DMS114 treated with DMSO at 0.1 percent for 48 hours (cell line): Measurements from ENCODE around the gene TMOD2.

Source experiments
- DNase-seq: peaks from one replicate; lab custom pipeline; 2025; ENCODE audit not compliant: unreplicated experiment; lab: John Stamatoyannopoulos, UW

Gene TMOD2

DNA sequence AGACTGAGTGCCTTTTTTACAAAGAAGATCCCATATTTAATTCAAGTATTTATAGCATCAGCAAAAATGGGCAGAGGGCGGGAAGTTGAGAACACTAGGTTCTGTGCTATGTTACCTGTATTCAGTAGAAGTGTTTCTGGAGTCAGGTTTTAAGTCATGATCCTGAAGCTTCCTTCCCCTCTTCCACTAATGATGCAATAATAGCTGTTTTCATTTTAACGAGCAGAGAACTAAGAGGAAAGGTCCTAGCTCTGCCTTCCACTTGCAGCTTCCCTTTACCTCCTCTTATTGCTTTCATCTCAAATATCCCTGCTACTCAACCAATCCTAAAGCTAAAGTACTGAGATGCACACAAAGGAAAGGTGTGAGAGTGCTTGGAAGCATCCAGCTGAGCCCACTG, 61.2 kb downstream of the TMOD2 start:
- DNase-seq, result no peak

- no peak for DNase-seq
Observed at GRCh38 chr15:51814606-51815005, 63.2 kb downstream of the TMOD2 start.

GRCh38 chr15:51816611-51817010, 65.2 kb downstream of the TMOD2 start:
- no peak for DNase-seq

DNA sequence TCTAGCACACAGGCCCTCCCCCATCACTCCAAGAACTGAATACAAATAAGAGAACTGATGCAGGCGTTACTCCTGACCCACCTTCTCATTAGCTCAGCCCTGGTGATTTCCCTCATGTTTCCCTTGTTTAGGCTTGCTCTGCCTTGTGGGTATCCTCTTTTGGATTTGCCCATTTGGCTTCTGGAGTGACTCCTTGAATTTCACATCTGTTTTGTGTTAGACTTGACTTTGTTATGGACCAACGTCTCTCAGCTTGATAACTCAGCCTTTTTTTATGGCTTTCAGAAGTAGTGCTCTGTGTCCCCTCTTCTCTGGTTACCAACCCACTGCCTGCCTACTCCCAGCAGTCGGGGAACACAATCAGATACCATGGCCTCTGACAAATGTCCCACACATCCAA, 66.8 kb downstream of the TMOD2 start:
- DNase-seq, result no peak

- DNase-seq, result no peak
Observed at GRCh38 chr15:51825698-51826097, 74.3 kb downstream of the TMOD2 start.

DNA sequence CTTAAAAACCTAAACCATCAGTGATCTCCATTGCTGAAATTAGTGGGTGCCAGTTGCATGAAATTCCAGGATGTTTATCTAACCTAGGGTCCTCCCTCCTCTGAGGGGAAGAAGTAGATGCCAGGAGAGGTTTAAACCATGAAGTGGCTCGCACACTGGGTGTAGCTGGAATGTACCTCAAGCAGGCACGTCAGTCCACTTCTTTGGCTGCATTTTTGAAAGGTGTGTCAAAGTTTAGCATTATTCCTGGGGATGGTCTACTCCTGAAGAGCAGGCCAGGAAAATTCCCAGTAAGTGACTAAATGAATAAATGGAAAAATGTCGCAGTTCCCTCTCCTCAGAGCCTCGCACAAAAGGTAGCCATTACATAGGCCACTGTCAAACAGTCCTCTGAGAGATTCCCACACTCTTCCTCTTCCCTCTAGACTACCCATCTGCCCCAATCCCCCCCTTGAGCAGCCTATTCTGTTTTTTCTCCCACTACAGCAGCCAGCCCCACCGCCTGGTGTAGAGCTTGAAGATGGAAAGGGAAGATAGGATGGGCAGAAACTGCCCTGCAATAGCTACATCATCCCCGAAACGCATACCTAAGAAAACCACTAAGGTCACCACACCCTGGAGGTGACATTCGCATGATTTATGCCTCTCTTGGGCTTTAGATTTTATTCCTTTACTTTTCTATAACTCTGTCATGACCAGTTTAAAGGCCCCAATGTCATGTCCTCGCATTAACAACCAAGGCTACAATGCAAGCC, 77.4 kb downstream of the TMOD2 start:
- DNase-seq, result no peak

DNA sequence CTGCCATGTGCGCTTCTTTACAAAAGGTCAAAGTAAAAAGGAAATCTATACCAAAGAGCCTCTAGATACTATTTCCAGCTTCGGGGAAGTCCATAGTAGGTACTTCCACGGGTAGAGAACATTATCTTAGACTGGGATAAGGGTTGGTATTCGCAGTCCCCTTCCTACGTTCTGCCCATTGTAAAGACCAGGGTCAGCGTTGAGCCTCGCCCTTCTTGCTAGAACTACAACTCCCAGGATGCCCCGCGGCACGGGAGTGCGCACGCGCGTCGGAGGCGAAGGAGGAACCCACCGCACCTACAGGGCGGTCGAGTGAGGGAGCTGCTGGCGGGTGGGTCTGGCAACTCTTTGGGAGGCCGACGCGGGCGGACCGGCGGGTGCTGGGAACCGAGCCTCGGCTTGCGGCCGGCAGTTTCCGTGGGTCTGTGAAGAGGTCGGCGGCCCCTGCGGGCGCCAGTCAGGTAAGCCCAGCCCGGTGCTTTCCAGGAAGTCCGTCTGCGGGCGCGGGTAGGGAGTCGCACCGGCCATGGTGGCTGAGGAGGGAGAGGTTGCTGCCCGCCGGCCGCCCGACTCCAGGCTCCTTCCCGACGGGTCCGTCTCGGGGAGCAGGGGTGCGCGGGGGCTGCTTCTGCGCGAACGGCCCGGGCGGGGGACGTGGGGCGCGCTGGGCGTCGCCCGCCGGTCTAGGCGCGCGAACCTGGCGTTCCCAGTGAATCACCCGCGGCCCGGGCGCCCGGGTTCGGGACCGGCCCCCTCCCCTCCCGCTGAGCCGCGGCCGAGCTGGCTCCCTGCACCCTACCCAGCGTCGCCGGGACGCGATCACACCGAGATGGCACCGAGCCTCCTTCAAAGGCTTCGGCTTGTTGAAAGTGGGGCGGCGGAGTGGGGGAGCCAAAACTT, 78.2 kb downstream of the TMOD2 start, which contains the start of gene TMOD3:
TMOD3 (plus strand) TSS at position 278 of the 900 bp plus-strand sequence. CDS start 33,232 bp downstream, outside the sequence.
- peak; percentile 82 for DNase-seq

DNA sequence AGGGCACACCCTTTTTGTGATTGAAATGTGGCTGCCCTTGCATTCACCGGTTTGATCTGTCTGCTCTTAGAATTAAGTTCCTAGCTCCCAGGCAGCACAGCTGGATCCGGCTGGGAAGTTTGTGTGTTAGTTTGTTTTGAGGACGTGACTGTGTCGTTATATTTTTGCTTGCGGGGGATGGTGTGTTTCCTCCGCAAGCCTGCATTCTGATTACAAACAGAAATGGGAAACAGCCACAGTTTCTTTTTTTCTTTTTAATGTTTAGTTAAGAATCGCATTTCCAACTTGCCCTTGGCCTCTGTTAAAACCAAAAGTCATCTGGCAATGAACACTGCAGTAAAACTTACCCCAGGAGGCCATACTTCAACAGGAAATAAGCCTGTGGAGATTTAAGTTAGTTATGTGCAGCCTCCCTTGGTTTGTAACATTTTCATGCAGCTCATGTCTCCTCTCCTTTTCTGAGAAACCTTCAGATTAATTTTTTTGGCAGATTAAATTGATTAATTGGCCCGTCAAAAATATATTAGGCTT, 78.9 kb downstream of the TMOD2 start:
- no peak for DNase-seq

DNA sequence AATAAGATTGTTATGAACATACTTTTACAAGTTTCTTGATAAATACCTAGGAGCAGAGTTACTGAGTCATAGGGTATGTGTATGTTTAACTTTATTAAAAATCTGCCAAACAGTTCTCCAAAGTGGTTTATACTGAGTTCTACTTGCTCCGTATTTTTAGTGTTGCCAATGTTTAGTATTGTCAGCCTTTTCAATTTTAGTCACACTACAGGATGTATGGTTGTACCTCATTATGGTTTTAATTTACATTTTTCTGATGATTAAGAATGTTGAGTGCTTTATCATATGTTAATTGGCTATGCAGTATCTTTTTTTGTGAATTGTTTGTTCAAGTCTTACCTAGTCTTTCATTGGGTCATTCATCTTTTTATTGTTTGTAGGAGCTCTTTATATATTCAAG, 82.4 kb downstream of the TMOD2 start:
- no peak for DNase-seq

DNA sequence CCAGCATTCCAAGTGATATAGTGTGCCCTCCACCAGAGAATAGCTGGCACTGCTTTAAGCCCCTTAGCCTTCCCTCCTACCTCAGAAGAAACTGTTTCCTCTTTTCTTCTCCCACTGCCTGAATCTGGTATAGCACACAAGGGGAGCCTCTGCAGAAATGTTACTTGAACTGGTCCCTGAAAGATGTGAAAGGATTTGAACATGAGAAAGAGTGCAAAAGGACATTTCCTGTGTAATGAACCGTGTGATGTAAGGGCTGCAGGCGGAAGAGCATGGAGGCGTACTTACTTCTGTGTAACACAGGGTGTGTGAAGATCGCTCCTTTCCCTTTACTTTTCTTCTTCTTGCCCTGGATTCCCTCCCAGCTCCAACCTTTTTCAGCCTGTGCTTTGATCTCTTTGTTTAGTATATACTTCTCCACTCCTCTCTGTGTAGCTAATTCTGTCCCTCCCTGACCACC, 86.4 kb downstream of the TMOD2 start:
- DNase-seq, result no peak

- no peak for DNase-seq
Observed at GRCh38 chr15:51838270-51838669, 86.9 kb downstream of the TMOD2 start.

DNA sequence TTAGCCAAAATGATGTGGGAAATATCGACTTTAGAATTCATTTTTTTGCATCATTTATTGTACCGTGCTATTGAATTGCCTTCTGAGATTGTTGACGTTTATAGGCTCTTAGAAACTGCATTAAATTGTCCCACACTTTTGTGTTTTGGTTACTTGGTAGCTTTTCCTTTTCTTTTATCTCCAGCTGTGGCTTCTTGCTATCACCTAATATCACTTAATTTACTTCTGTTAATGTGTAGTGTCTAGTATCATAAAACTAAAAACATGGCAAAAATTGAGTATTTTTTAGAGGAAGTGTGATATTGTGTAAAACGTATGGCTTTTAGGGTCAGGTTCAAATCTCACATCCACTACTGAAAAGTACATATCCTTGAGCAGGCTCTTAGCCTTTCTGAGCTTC, 89.3 kb downstream of the TMOD2 start:
- DNase-seq, result no peak

GRCh38 chr15:51841406-51842040, 90.1 kb downstream of the TMOD2 start:
- no peak for DNase-seq

GRCh38 chr15:51842265-51842664, 90.9 kb downstream of the TMOD2 start:
- DNase-seq, result no peak

DNA sequence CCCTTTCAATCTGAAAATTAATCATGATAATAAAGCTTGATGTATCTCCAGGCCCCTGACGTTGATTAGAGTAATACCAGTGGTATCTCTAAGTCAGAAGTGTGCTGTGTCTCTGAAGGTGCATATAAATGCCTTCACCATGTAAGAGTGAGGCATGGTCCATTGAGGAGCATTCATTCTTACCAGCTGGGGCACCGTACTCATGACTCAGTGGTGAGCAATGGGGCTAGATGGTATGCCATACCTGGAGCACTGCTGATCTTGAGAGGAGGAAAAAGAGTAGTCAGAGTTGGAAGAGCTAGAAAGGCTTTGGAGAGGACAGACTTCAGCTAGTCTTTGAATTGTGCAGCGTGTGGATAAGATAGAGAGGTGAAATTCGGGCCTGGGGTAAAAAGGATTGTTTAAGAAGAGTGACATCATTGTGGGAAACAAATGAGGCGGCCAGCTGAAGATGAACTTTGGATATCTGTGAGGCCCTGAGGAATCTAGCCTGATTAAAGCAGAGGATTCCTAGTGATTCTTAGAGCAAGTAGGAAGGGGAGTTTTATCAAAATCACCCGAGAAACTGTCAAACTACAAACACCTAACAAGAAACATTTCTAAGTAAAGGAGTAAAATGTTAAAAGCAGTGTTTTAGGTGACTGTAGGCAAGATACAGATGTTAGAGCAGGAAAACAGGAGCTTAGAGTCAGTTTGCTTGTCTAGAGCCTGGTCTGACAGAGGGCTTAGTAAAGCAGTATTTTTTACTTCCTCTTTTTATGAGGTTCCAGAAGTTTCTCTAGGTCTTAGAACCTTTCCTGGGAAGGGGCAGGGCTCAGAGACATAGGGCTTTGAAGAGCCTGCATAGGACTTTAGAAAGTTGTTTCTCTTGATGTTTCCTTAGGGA, 91.7 kb downstream of the TMOD2 start:
- no peak for DNase-seq

DNA sequence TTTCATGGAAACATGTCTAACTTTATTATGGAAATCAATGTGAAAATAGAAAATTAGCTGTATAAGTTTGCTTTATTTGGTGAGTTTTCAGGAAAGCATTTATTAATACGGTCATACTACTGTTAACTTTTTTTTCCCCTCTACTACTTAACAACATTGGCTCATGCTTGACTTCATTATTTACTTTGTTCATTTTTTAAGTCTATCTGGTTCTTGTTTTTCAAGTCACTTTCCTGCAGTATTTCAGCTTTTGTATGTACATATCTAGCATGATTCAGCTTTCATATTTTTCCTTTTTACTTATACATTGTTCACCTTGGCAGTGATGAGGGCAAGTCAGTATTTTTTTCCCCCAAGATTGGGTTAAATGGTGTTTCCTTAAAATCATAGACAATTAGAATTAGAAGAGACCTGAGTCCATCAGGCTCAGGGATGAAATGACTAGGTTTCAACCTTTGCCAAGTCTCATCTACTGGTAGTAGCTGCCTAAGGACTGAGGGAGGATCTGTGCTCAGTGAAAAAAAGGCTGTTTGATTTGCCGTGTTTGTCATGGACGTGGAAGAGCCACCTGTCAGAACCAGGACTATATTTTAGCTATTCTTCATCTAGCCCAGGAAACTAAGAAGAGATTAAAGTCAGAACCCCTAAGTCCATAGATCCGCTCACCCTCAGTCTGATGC, 93.5 kb downstream of the TMOD2 start:
- no peak for DNase-seq

- no peak for DNase-seq
Observed at GRCh38 chr15:51846066-51846462, 94.7 kb downstream of the TMOD2 start.

GRCh38 chr15:51846463-51847230, 95.2 kb downstream of the TMOD2 start:
- DNase-seq, result no peak

DNA sequence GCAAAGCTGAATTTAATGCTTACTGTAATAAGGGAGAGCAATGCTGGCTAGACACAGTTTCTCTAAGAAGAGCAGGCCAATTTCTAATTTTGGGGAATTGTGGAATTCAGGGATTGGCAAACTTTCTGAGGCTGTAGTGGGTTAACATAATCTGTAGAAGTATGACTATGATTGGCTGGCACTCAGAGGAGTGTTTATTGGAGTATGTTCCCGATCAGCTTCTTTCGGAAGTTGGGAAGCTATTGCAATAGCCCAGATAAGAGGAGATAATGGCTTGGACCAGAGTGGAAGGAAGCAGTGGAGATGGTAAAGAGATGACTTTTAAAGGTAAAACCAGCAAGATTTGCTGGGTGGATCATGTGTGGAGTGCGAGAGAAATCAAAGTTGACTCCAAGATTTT, 97.4 kb downstream of the TMOD2 start:
- DNase-seq, result no peak
